Measurements from ENCODE around the gene VPS36.

DNA sequence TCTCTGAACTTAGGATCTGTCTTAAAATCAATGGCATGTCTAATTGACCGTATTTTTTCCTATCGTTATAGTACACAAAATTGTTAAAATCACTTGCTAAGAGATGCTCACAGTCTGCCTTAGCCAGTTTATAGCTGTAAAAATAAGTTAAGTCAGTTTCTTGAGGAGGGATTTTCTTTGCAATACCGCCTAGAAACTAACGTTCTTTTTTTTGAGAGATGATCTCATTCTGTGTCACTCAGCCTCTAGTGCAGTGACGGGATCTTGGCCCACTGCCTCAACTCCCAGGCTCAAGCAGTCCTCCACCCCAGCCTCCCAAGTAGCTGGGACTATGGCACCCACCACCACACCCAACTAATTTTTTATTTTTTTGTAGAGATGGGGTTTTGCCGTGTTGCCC lies 9.2 kb upstream of the VPS36 start:
- TF ChIP-seq POLR2A (IDR thresholded peaks at IDR 0.05; ENCODE audit: low read depth, low read length) (no peak), POLR2AphosphoS5 (IDR thresholded peaks at IDR 0.05; ENCODE audit: low read depth, low read length) (no peak), TAF1 (IDR thresholded peaks at IDR 0.05; ENCODE audit: low read depth, low read length) (no peak), SPI1 (IDR thresholded peaks at IDR 0.05; ENCODE audit: low read depth, low read length) (no peak)

Measured in GM12891 (cell line).